HG02943 (cell line): Measurements from ENCODE around the gene LAMA1.

Source experiments
- ATAC-seq: cut with Tn5 transposase; IDR thresholded peaks from one replicate; pipeline ENCODE4 v1.9.1; 2021; ENCODE audit warnings: mild to moderate bottlenecking, low read depth, moderate library complexity; ENCODE audit not compliant: unreplicated experiment

LAMA1 gene

DNA sequence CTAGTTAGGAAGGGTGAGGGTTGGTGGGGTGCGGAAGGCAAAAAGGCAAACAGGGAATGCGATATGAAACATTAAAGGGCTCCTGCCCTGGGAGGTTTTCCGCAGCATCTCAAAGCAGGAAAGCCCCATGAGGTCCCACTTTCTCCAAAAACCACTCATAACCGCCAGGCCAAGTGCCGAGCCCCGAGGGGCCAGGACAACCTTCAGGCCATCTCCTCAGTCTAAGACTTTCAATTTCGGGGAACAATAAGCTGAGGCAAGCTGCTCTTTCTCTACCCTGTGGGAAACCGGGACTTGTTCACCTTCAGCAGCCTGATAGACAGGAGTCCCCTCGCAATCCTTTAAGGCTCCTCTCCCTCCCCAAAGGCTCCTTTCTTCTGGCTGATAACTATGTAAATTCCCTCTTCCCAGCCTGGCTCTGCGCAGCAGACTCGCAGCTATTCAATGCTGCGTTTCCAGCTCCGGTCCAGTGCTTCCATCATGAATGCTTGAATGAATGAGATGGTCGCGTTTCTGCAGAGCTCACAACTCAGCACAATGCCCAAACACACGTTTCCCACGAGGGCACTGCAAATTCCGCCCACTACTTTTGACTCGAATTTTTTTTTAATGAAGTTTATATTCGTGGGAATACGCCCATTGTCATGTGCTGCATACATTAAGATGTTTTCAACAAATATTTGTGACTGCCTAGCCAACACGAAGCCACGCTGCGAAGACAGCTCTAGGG lies 1.4 kb downstream of the LAMA1 start:
- ATAC-seq, result no peak

GRCh38 chr18:7112936-7113335 lies 4.7 kb downstream of the LAMA1 start:
- ATAC-seq, result no peak

- ATAC-seq, result no peak
These were observed 6.5 kb downstream of the LAMA1 start for GRCh38 chr18:7111134-7111533.

GRCh38 chr18:7105943-7106342 lies 11.7 kb downstream of the LAMA1 start:
- no peak for ATAC-seq

- ATAC-seq, result no peak
These were observed 12.3 kb downstream of the LAMA1 start for GRCh38 chr18:7105268-7105667.

GRCh38 chr18:7104649-7105048 lies 12.9 kb downstream of the LAMA1 start:
- ATAC-seq, result no peak

GRCh38 chr18:7102131-7102530 lies 15.5 kb downstream of the LAMA1 start:
- no peak for ATAC-seq

DNA sequence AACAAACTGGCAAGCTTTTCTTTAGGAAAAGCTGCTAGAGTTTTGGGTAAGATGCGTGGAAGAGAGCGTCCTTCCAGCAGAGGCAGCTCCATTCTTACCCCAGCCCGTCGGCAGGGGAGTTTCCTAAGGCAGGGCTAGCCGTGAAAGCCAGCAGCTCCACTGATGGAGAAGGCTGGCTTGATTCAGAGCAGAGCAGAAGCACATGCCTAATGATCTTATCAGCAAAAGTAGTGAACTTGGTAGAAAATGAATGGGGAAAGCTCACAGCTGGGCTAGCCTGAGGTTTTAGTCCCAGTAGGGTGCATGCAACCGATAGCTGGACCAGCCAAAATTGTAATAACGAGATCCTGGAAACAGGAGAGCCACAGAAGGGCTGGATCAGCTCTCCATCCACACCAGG lies 20.8 kb downstream of the LAMA1 start:
- ATAC-seq, result no peak

GRCh38 chr18:7094427-7094826 lies 23.2 kb downstream of the LAMA1 start:
- no peak for ATAC-seq

- no peak for ATAC-seq
These were observed 26.8 kb downstream of the LAMA1 start for GRCh38 chr18:7090771-7091170.

DNA sequence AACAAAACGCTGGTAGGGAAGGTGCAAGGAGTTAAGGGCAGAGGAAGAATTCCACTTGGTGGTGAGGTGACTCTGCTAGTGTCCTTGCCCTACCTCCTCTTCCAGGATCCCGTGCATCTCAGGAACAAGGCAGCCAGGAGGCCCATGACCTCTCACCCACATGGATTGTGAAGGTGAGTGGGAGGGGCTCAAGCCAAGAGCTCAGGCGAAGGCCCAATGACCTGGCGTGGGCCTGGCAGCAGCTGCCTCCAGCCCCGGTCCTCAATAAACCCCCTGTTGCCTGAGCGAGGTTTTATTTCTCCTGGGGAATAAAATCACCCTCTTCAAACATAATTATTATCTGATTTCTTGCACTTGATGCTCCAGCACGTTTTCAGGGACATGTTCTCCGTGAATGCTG lies 28.2 kb downstream of the LAMA1 start:
- no peak for ATAC-seq

- no peak for ATAC-seq
These were observed 33.2 kb downstream of the LAMA1 start for GRCh38 chr18:7084080-7085065.

DNA sequence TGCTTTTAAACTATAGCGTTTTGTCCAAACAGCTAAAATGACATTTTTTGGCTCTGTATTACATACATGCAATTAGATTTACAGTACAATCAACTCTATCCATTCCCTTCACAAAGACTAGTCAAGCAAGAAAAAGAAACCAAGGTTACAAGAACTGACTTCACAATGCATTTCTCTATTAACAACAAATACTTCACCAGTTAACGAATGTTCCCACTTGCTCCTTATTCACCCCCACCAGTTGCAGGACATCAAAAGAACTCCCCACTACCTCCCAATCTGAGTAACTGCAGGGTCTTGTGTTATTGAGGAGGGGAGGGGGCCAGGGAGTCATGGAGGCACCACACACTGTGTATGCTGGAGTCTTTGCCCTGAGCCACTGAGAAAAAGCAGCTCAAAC lies 34.9 kb downstream of the LAMA1 start:
- no peak for ATAC-seq

- no peak for ATAC-seq
These were observed 38.4 kb downstream of the LAMA1 start for GRCh38 chr18:7079231-7079630.

DNA sequence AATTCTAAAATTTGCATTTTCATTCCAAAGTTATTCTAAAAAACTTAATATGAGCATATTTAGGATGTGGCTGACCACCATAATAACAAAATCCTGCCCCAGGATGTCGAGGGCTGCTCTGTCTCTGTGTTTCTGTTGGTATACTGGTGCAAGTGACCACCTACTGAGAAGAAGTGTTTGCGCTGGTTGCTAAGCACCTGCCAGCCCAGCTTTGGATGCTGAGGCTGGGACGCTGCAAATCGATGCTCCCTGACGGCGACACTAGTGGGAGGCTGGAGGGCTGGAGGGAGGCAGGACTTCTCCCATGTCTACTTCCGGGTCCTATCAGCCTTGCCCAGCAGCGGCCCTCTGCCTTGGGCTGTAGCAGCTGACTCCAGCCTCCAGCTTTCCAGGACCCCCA lies 45.0 kb downstream of the LAMA1 start:
- ATAC-seq, result no peak

DNA sequence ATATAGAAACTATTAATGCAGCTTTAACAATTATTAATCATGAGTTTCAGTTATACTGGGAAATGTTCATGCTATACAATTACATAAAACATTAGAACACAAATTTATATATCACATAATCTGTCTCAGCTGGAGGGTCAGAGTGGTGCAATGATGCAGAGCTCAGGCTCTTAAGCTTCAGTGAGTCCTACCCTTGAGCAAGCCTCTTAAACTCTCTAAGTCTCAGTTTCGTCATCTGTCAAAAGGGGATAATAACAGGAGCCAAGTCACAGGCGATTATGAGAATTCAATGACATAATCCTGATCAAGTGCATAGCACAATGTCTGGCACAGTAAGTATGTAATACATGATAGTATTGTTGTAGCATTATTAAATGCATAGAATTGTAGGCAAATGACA lies 46.0 kb downstream of the LAMA1 start:
- no peak for ATAC-seq

GRCh38 chr18:7070466-7070865 lies 47.1 kb downstream of the LAMA1 start:
- ATAC-seq, result no peak

DNA sequence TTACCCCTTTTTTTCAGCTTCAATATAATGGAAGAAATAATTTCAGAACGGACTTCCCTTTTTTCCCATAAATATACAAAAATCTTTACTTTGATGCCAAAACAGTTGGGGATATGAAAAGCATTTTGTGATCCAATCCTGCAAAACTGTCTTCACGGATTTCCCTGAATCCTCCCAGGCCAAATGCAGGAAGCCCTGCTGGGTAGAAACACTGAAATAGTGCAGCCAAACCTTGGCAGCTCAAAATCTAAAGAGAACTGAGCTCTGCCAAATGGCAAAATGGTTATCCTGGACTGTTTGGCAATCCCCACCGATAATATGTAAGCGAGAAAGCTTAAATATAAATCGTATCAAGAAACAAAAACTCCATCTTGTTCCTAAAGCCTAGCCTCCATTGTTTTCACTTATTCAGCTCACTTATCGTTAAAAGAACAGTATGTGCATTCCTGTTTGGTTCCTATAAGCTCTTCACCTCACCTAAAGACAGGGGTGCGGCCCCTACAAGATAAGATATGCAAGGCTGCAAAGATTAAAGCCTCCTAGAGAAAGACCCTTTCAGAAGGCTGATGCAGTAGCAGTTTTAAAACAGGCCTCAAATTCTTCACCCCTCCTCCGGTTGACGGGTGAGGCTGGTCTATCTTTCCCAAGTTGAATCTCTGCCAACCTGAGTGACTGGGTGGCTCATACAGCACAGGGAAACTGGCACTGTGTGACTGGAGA lies 48.6 kb downstream of the LAMA1 start:
- no peak for ATAC-seq

DNA sequence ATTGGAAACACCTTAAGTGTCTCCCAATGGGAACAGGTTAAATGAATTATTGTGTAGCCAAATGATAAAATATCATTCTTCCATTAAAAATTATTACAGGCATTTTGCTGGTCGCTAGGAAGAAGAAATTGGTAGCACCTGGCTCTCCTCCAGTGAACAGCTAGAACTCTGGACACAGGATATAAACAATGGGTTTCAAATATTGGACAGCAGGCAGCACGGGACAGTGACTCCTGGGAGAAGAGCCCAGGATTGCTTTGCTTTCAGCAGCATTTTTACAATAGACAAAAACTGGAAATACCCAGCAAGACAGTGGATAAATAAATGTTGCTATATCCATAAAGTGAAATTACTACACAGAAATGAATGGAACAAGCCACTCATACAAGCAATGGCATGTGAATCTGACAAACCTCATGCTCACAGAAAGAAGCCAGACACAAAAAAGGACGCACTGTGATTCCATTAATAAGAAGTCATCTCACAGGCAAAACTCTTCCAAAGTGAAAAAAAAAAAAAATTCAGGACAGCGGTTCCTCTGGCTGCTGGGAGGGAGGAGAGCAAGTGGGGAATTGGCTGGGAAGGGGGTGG lies 50.5 kb downstream of the LAMA1 start:
- no peak for ATAC-seq

- ATAC-seq, result no peak
These were observed 51.9 kb downstream of the LAMA1 start for GRCh38 chr18:7065736-7066135.

DNA sequence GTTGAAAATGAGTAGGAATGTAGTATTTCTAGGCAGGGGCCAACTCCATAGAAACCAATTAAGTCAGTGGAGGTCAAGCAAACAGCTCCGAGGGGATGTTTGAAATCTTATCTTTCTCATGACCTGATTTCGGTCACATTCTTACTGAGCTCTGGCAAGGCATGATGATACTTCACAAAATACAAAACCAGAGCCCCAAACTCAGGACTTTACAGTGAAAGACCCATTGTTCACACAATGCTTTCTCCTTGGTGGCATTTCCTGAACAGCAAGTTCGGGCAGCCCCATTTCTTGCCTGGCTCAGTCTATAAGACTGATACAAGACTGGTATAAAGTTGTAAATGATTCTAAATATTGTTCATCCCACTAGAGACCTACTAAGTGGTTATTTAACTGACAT lies 53.3 kb downstream of the LAMA1 start:
- no peak for ATAC-seq
